ENCODE results near the gene MAP3K1.
"Not testable (repeated sequence)": the region's sequence is repeated elsewhere in the genome, so short reads cannot be mapped to it uniquely, and the experiment has no call there.

MAP3K1 gene

GRCh38 chr5:56816546-56817081, 1.3 kb downstream of the MAP3K1 start:
- DNase-seq: peak; percentile 68

- DNase-seq: no peak
Measured at GRCh38 chr5:56817263-56818014, 2.1 kb downstream of the MAP3K1 start.

GRCh38 chr5:56818450-56819037, 3.2 kb downstream of the MAP3K1 start:
- DNase-seq: no peak

- DNase-seq: no peak
Measured at GRCh38 chr5:56819060-56819881, 3.9 kb downstream of the MAP3K1 start.

- DNase-seq: not testable (repeated sequence)
Measured at GRCh38 chr5:56821868-56822267, 6.5 kb downstream of the MAP3K1 start.

GRCh38 chr5:56822981-56823380, 7.6 kb downstream of the MAP3K1 start:
- no peak for DNase-seq

- DNase-seq: no peak
Measured at GRCh38 chr5:56824019-56824418, 8.7 kb downstream of the MAP3K1 start.

GRCh38 chr5:56825222-56825824, 10.0 kb downstream of the MAP3K1 start:
- no peak for DNase-seq

GRCh38 chr5:56827049-56827448, 11.7 kb downstream of the MAP3K1 start:
- no peak for DNase-seq

- no peak for DNase-seq
Measured at GRCh38 chr5:56827924-56828323, 12.6 kb downstream of the MAP3K1 start.

- peak; percentile 78 for DNase-seq
Measured at GRCh38 chr5:56829137-56829908, 14.0 kb downstream of the MAP3K1 start.

GRCh38 chr5:56831773-56832172, 16.4 kb downstream of the MAP3K1 start:
- no peak for DNase-seq

GRCh38 chr5:56833325-56833724, 18.0 kb downstream of the MAP3K1 start:
- DNase-seq: peak; percentile 59

GRCh38 chr5:56837381-56837780, 22.0 kb downstream of the MAP3K1 start:
- DNase-seq: no peak

- DNase-seq: no peak
Measured at GRCh38 chr5:56837956-56838355, 22.6 kb downstream of the MAP3K1 start.

- DNase-seq: no peak
Measured at GRCh38 chr5:56838409-56839039, 23.2 kb downstream of the MAP3K1 start.

GRCh38 chr5:56839062-56839461, 23.7 kb downstream of the MAP3K1 start:
- no peak for DNase-seq

GRCh38 chr5:56840597-56840996, 25.2 kb downstream of the MAP3K1 start:
- no peak for DNase-seq

GRCh38 chr5:56845277-56845676, 29.9 kb downstream of the MAP3K1 start:
- DNase-seq: peak; percentile 41

- no peak for DNase-seq
Measured at GRCh38 chr5:56845904-56846480, 30.6 kb downstream of the MAP3K1 start.

GRCh38 chr5:56848206-56848605, 32.9 kb downstream of the MAP3K1 start:
- DNase-seq: no peak
